IMR-90 (cell line): Measurements from ENCODE around the gene ERCC6. TPM values are rescaled to one million over a fixed set of nuclear protein-coding genes. Genes with fewer than 3 reads are reported as not detected.

ENCODE experiments used
- ATAC-seq: fragments of 200-7000 bp; cut with Tn5 transposase; 2 replicates; pipeline ENCODE4 v1.9.1; 2020; ENCODE audit warnings: low read depth, mild to moderate bottlenecking, moderate library complexity
- BruUV-seq: library from RNA; stranded (reverse); fragments of 400-500 nt; replicated peaks from 2 replicates; lab custom pipeline; 2021; lab: Mats Ljungman, UMichigan
- CTCF ChIA-PET: fragments of 300-600 bp; formaldehyde crosslinking; extraction: SDS; loops from one replicate; lab custom pipeline; 2021; ENCODE audit warnings: antibody characterized with exemption; lab: Yijun Ruan, JAX
- POLR2A ChIA-PET: fragments of 300-600 bp; sonication (Branson Sonifier 250); formaldehyde crosslinking; loops from one replicate; lab custom pipeline; 2022; ENCODE audit warnings: antibody characterized with exemption; ENCODE audit not compliant: unreplicated experiment; lab: Charles Lee
- DNase-seq: peaks from one replicate; pipeline ENCODE4 v3.0.0; 2013
- H2AFZ ChIP-seq: replicated peaks from 2 replicates; pipeline ENCODE3; 2013; ENCODE audit warnings: low read length, mild to moderate bottlenecking; ENCODE audit not compliant: poor library complexity
- H2AK5ac ChIP-seq: 2 replicates; pipeline ENCODE4 v1.6.1; 2013; ENCODE audit warnings: low read depth, low read length, inconsistent platforms
- H2AK9ac ChIP-seq: replicated peaks from 2 replicates; pipeline ENCODE3; 2013; ENCODE audit warnings: mild to moderate bottlenecking, low read depth, low read length, moderate library complexity; ENCODE audit not compliant: poor library complexity
- H2BK120ac ChIP-seq: 2 replicates; pipeline ENCODE4 v1.6.1; 2013; ENCODE audit warnings: low read depth, low read length, inconsistent platforms
- H2BK15ac ChIP-seq: 3 replicates; pipeline ENCODE4 v1.6.1; 2013; ENCODE audit warnings: low read depth, low read length, inconsistent platforms
- H2BK20ac ChIP-seq: 2 replicates; pipeline ENCODE4 v1.6.1; 2013; ENCODE audit warnings: low read depth, mild to moderate bottlenecking, inconsistent platforms, low read length, moderate library complexity
- H2BK5ac ChIP-seq: 2 replicates; pipeline ENCODE4 v1.6.1; 2013; ENCODE audit warnings: mild to moderate bottlenecking, low read depth, low read length, inconsistent platforms; ENCODE audit not compliant: poor library complexity, severe bottlenecking
- H3K14ac ChIP-seq: replicated peaks from 2 replicates; pipeline ENCODE4 v1.6.1; 2013; ENCODE audit warnings: low read depth, low read length, inconsistent platforms
- H3K18ac ChIP-seq: 2 replicates; pipeline ENCODE4 v1.6.1; 2013; ENCODE audit warnings: low read depth, low read length, control low read depth
- H3K23ac ChIP-seq: 2 replicates; pipeline ENCODE4 v1.6.1; 2013; ENCODE audit warnings: low read depth, low read length, inconsistent platforms
- H3K27ac ChIP-seq: 2 replicates; pipeline ENCODE4 v1.5.1; 2013; ENCODE audit warnings: mild to moderate bottlenecking, control low read depth, low read length; ENCODE audit not compliant: insufficient read depth
- H3K27me3 ChIP-seq: 2 replicates; pipeline ENCODE4 v1.6.1; 2013; ENCODE audit warnings: low read length; ENCODE audit not compliant: control insufficient read depth, insufficient read depth
- H3K36me3 ChIP-seq: 2 replicates; pipeline ENCODE4 v1.6.1; 2013; ENCODE audit warnings: low read length, mixed read lengths; ENCODE audit not compliant: control insufficient read depth, insufficient read depth
- H3K4ac ChIP-seq: 2 replicates; pipeline ENCODE4 v1.6.1; 2013; ENCODE audit warnings: low read depth, low read length, inconsistent platforms
- H3K4me1 ChIP-seq: 2 replicates; pipeline ENCODE4 v1.6.1; 2013; ENCODE audit warnings: low read length, mixed read lengths; ENCODE audit not compliant: control insufficient read depth, insufficient read depth
- H3K4me2 ChIP-seq: 2 replicates; pipeline ENCODE4 v1.6.1; 2013; ENCODE audit warnings: low read depth, mild to moderate bottlenecking, control low read depth, low read length, moderate library complexity
- H3K4me3 ChIP-seq: 2 replicates; pipeline ENCODE4 v1.5.1; 2013; ENCODE audit warnings: low read depth, mild to moderate bottlenecking, control low read depth, low read length, moderate library complexity; ENCODE audit not compliant: insufficient read depth
- H3K56ac ChIP-seq: 2 replicates; pipeline ENCODE4 v1.6.1; 2013; ENCODE audit warnings: low read length, inconsistent platforms; ENCODE audit not compliant: insufficient read depth; ENCODE audit errors: extremely low read depth
- H3K79me1 ChIP-seq, 2 experiments: 2 replicates each; pipeline ENCODE4 v1.6.1; 2013; ENCODE audit warnings: low read length in 2 of 2, inconsistent platforms in 1 of 2, low read depth in 1 of 2
- H3K9ac ChIP-seq: 2 replicates; pipeline ENCODE4 v1.6.1; 2013; ENCODE audit warnings: low read depth, low read length, control low read depth
- H3K9me1 ChIP-seq: 2 replicates; pipeline ENCODE4 v1.6.1; 2013; ENCODE audit warnings: low read length, inconsistent platforms; ENCODE audit not compliant: insufficient read depth
- H3K9me3 ChIP-seq: 2 replicates; pipeline ENCODE4 v1.6.1; 2013; ENCODE audit warnings: low read length; ENCODE audit not compliant: control insufficient read depth, insufficient read depth
- H4K20me1 ChIP-seq: 2 replicates; pipeline ENCODE4 v1.6.1; 2013; ENCODE audit warnings: low read length, inconsistent platforms; ENCODE audit not compliant: insufficient read depth
- H4K5ac ChIP-seq: 2 replicates; pipeline ENCODE4 v1.6.1; 2013; ENCODE audit warnings: mild to moderate bottlenecking, low read depth, low read length, control low read depth
- H4K8ac ChIP-seq, 2 experiments: 2 replicates each; pipeline ENCODE4 v1.6.1; 2013; ENCODE audit warnings: low read depth in 2 of 2, low read length in 2 of 2, control low read depth in 1 of 2, inconsistent platforms in 1 of 2
- H4K91ac ChIP-seq: 2 replicates; pipeline ENCODE4 v1.6.1; 2013; ENCODE audit warnings: low read depth, low read length, inconsistent platforms; ENCODE audit not compliant: insufficient read depth
- FOS ChIP-seq: fragments of 150-350 bp; IDR thresholded peaks from 2 replicates; pipeline ENCODE4 v1.6.1; 2016; ENCODE audit warnings: low read depth, low read length
- WGBS, 2 experiments: methylation state at CpG; one replicate each; pipeline versions ENCODE4 v1.1.5 to v1.1.7; 2013; ENCODE audit warnings: missing lambda C conversion rate in 2 of 2; ENCODE audit not compliant: insufficient read length in 1 of 2; ENCODE audit errors: extremely low coverage in 2 of 2; 5-methylcytosine and 5-hydroxymethylcytosine counted together
- dilution Hi-C: fragments of 300-500 bp; cut with HindIII; formaldehyde crosslinking; loops from one replicate; pipeline ENCODE4 v1.14.3; 2018; ENCODE audit warnings: low sequenced_read_pairs; ENCODE audit not compliant: unreplicated experiment
- in situ Hi-C: fragments of 300-500 bp; cut with MboI; formaldehyde crosslinking; loops from 3 replicates; pipeline ENCODE4 v1.14.3; 2019; ENCODE audit warnings: low sequenced_read_pairs, inconsistent platforms, mixed read lengths
- intact Hi-C: fragments of 100-400 bp; cut with micrococcal nuclease; formaldehyde crosslinking; loops from 2 replicates; pipeline ENCODE4 v1.10.0; 2022
- polyA plus RNA-seq, 3 experiments: library from polyadenylated mRNA; depleted of rRNA; stranded (reverse); fragments of >200 nt; gene quantifications; 2 replicates each; pipeline ENCODE4 v1.2.3, GENCODE V29; 2012; ENCODE audit warnings: low replicate concordance in 1 of 3
- total RNA-seq: library from RNA; depleted of rRNA; stranded (reverse); fragments of >200 nt; gene quantifications from 2 replicates; pipeline ENCODE4 v1.2.3, GENCODE V29; 2012

ERCC6 gene
- total and polyA plus RNA-seq, 2 of the 4 experiments (the other 2 are of a cell fraction): 7.3 to 14.9 TPM

DNA sequence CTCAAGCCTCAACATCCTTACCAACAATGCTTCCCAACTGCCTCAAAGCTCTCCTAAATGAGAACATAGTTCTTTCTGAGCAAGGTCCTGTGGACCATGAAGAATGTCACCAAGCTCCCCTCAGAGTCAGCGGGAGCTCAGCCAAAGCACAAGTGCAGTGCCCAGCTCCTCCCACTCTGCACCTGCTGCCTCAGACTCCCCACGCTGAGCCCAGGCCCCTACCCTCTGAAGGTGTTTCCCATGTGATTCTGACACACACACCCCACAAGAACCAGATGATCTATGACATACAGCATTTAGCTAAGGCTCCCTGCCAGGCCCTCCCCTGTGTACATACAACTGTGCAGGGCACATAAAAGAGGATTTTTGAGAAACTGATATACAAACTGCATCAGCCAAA lies 19.2 kb downstream of the ERCC6 start:
- Histone ChIP-seq H4K20me1 (no peaks in the 10 kb centered on the region), H3K4me3 (no peak overlapping the region), H3K56ac (no peak overlapping the region), H3K23ac (no peak overlapping the region), H3K9me3 (no peaks in the 10 kb centered on the region), H3K4ac (no peak overlapping the region), H4K5ac (no peak overlapping the region), H3K9me1 (no peaks in the 10 kb centered on the region), H4K91ac (no peak overlapping the region), H2BK120ac (no peak overlapping the region), H3K27ac (no peak overlapping the region), H2BK5ac (no peak overlapping the region), H3K4me2 (no peak overlapping the region), H2BK15ac (no peak overlapping the region), H3K36me3 (peaks cover 14% of the 10 kb centered on the region), H4K8ac (no peak overlapping the region), H2AK5ac (no peak overlapping the region), H2AK9ac (no peak overlapping the region), H3K14ac (no peak overlapping the region), H2AFZ (no peak overlapping the region), H3K18ac (no peak overlapping the region), H3K79me1 (no peaks in the 10 kb centered on the region; a peak in 2 of 4 replicates), H2BK20ac (no peak overlapping the region), H3K27me3 (no peaks in the 10 kb centered on the region), H3K4me1 (no peaks in the 10 kb centered on the region), H3K9ac (no peak overlapping the region)
- ATAC-seq (no peak), DNase-seq (no peak)
- in situ Hi-C loops: loop anchor here (5.0 to 25.0 kb wide), 3 partner anchors 107 to 957 kb away; no protein-coding TSS in a partner anchor
- CTCF ChIA-PET: interaction anchor here (0.7 to 1.8 kb wide), 5 partner anchors 10 to 864 kb away, joined by 3 to 11 read pairs (median 5); no protein-coding TSS in a partner anchor
- POLR2A ChIA-PET: no interaction called here
- no peak for TF ChIP-seq FOS
- intact Hi-C loops: loop anchor here (1.0 to 10.0 kb wide), 4 partner anchors 112 to 965 kb away; no protein-coding TSS in a partner anchor
- BruUV-seq: no TSS peak
- dilution Hi-C loops: no loop called here
- 100% methylated on average over 1 of the region's 2 CpGs; no CpG with 5 or more reads in 1 of the 2 experiments for WGBS, 2 experiments
